Measurements from ENCODE around the gene HDAC9.
A peak's percentile ranks its signal among the peaks of the same experiment; 100 is the strongest.

HDAC9 gene

GRCh38 chr7:18638594-18639452 lies 143.3 kb downstream of the HDAC9 start:
- peaks cover 26% of the 10 kb centered on the region for H3K36me3 Mint-ChIP-seq
- H3K4me1 Mint-ChIP-seq = no peaks in the 10 kb centered on the region
- no peaks in the 10 kb centered on the region for H3K9me3 Mint-ChIP-seq
- H3K27ac Mint-ChIP-seq = peak overlapping the region; percentile 30
- ATAC-seq (ENCODE audit: low read depth) (no peak), DNase-seq (ENCODE audit: low spot score in 2 of 2) (no peak)
- no peak overlapping the region for H3K4me3 Mint-ChIP-seq
- no peaks in the 10 kb centered on the region for H3K27me3 Mint-ChIP-seq

GRCh38 chr7:18639711-18640110 lies 144.2 kb downstream of the HDAC9 start:
- no peaks in the 10 kb centered on the region for H3K27me3 Mint-ChIP-seq
- H3K27ac Mint-ChIP-seq = no peak overlapping the region
- no peak for ATAC-seq (ENCODE audit: low read depth)
- no peak overlapping the region for H3K4me3 Mint-ChIP-seq
- no peaks in the 10 kb centered on the region for H3K4me1 Mint-ChIP-seq
- H3K9me3 Mint-ChIP-seq = no peaks in the 10 kb centered on the region
- no peak for DNase-seq (ENCODE audit: low spot score in 2 of 2)
- peaks cover 25% of the 10 kb centered on the region for H3K36me3 Mint-ChIP-seq

GRCh38 chr7:18644981-18645380 lies 149.4 kb downstream of the HDAC9 start:
- H3K27ac Mint-ChIP-seq = peak overlapping the region; percentile 56
- H3K4me3 Mint-ChIP-seq = no peak overlapping the region
- ATAC-seq (ENCODE audit: low read depth) = no peak
- peaks cover 36% of the 10 kb centered on the region for H3K36me3 Mint-ChIP-seq
- DNase-seq (ENCODE audit: low spot score in 2 of 2) = no peak
- no peaks in the 10 kb centered on the region for H3K4me1 Mint-ChIP-seq
- H3K27me3 Mint-ChIP-seq = no peaks in the 10 kb centered on the region
- H3K9me3 Mint-ChIP-seq = no peaks in the 10 kb centered on the region

DNA sequence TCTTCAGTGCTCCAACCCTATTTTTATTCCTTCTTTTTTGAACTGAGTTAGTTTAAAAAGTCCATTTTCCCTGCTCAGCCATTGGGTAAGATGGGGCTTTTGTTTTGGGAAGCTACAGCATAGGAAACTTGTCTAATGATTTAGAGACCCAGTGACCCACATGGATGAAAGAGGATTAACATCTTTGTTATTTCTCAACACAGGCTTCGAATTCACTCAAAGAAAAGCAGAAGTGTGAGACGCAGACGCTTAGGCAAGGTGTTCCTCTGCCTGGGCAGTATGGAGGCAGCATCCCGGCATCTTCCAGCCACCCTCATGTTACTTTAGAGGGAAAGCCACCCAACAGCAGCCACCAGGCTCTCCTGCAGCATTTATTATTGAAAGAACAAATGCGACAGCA lies 152.0 kb downstream of the HDAC9 start:
- Mint-ChIP-seq H3K9me3 (no peaks in the 10 kb centered on the region), H3K4me3 (no peak overlapping the region), H3K27ac (no peak overlapping the region), H3K4me1 (no peaks in the 10 kb centered on the region), H3K36me3 (peaks cover 31% of the 10 kb centered on the region), H3K27me3 (no peaks in the 10 kb centered on the region)
- DNase-seq (ENCODE audit: low spot score in 2 of 2) (no peak), ATAC-seq (ENCODE audit: low read depth) (no peak)

DNA sequence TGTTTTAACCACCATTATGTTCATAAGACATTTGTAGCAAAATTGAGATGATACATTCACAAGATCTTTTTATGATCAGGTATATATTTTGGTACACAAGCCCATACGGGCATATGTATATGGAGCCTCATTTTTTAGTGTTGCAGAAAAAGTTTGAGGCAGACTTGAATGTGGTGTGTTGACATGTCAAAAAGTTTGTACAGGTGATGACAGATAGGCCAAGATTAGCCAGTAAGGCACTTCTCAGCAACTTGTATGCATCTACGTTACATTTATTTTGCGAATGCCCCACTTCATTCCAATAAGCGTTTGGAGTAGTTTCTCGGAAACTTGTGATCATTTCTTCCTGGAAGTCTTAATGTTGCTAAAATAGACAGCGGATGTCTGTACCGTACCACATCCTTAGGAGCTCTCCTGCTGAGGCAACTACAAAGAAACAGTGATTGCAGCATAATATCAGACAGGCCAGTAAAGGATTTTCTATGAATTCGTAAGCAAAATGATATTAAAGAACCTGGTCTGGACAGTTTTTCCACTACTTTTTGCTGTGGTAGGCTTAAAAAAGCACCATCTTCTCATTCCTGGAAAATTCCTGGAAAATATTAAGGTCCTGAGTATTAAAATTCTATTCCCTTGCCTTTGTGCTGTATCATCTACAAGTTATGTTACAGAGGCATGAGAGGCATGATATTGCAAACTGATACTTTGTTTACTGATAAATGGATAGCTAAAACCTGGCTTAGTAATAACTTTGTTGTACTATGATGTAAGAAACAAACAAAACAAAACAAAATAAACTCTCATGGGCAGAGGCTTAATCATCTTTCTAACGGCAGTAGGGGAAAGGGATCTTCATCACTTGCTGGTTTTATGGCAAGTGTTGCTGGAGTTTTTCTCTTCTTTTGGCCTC lies 153.6 kb downstream of the HDAC9 start:
- DNase-seq (ENCODE audit: low spot score in 2 of 2) = no peak
- peaks cover under 1% of the 10 kb centered on the region for H3K4me1 Mint-ChIP-seq
- H3K9me3 Mint-ChIP-seq = no peaks in the 10 kb centered on the region
- no peak overlapping the region for H3K4me3 Mint-ChIP-seq
- peaks cover 28% of the 10 kb centered on the region for H3K36me3 Mint-ChIP-seq
- H3K27me3 Mint-ChIP-seq = no peaks in the 10 kb centered on the region
- ATAC-seq (ENCODE audit: low read depth) = no peak
- H3K27ac Mint-ChIP-seq = no peak overlapping the region

DNA sequence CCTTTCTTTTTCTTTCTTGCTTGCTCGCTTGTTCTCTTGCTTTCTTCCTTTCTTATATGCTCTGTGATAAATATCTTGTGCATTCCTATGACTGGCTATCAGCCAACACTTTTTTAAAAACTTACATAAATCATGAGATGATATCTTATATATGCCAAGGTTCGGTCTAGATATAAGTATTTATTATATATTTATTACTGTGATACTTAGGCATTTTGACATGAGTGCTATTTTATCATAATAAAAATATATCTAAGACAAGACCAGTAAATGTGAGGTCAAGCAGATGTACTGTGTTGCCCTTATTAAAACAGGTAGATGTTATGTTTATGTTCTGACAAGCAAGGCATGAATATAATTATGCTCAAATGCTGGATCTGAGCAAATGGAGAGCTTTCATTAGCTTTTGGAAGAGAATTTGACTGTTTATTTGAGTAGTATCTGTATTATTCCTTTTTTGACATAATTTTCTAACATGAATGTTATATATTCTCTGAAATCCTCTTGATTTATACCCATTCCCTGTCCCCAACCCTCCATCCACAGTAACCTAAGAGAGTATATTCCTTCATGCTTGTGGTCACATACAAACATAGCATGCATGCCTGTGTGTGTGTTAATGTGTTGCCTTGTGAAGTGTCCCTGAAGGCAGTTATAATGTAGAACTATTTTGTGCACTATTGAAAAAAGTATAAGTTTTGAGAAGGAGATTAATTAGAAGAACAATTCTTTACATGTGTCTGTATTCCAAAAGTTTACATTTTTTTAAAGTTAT lies 158.0 kb downstream of the HDAC9 start:
- no peak overlapping the region for H3K27ac Mint-ChIP-seq
- no peak overlapping the region for H3K4me3 Mint-ChIP-seq
- H3K36me3 Mint-ChIP-seq = peaks cover 39% of the 10 kb centered on the region
- no peaks in the 10 kb centered on the region for H3K9me3 Mint-ChIP-seq
- DNase-seq (ENCODE audit: low spot score in 2 of 2) = no peak
- ATAC-seq (ENCODE audit: low read depth) = no peak
- no peaks in the 10 kb centered on the region for H3K27me3 Mint-ChIP-seq
- H3K4me1 Mint-ChIP-seq = peaks cover 21% of the 10 kb centered on the region

DNA sequence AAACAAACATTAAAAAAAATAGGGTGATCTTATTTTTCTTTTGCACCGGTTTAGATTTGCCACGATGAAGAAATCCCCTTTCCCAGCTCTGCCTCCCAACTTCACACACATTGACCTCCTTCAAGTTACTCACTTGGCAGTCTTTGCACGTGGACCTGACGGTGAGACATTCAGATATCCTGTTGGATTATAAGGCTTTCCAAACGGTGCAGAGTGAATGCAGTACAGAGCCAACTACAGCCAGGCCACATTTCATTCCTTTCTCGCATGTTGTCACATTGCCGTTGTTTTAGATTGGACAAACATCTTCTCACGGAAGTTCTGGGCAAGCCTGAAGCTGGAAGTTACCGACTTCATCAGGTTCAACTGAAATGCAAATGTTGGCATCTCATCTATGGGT lies 159.2 kb downstream of the HDAC9 start:
- Mint-ChIP-seq H3K4me3 (no peak overlapping the region), H3K4me1 (peaks cover 21% of the 10 kb centered on the region), H3K36me3 (peaks cover 33% of the 10 kb centered on the region), H3K9me3 (no peaks in the 10 kb centered on the region), H3K27me3 (no peaks in the 10 kb centered on the region), H3K27ac (no peak overlapping the region)
- DNase-seq (ENCODE audit: low spot score in 2 of 2) (no peak), ATAC-seq (ENCODE audit: low read depth) (no peak)

DNA sequence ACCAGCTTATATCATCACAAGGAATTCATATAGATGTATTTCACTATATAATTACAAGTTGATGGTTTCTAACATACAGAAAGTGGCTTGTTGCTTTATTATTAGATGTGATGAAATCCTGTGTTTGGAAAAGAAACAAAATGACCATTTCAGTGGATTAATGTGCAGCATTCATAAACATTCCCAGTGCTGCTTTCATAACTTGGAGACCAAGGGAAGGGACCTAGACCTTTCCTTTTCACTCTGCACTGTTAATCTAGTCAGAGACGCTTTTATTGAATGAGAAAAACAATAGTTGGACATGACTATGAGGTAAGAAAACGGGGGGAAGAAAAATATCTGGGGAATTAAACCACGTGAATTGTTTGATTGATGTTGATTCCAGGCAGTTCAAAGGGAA lies 160.0 kb downstream of the HDAC9 start:
- no peak overlapping the region for H3K4me3 Mint-ChIP-seq
- no peak for ATAC-seq (ENCODE audit: low read depth)
- H3K27me3 Mint-ChIP-seq = no peaks in the 10 kb centered on the region
- peaks cover 33% of the 10 kb centered on the region for H3K36me3 Mint-ChIP-seq
- H3K9me3 Mint-ChIP-seq = no peaks in the 10 kb centered on the region
- peaks cover 21% of the 10 kb centered on the region for H3K4me1 Mint-ChIP-seq
- H3K27ac Mint-ChIP-seq = peak overlapping the region; percentile 62
- DNase-seq (ENCODE audit: low spot score in 2 of 2) = no peak

DNA sequence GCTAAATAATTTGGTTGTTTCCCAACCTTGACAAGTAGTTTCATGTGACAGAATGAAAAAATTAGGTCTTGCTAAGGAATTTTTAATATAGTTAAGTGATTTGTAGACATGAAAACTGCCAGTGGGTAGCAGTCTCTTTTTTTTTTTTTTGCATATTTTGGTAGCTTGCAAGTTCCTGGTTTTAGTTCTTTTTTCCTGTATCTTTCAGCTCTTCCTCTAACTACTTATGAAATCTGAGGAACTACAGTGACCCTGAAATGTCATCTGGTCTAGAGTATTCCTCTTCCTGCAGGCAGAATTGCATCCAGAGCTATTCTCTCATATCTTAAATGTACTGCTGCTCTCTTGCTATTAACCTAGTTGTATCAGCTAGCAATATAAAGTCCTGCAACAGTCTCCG lies 160.4 kb downstream of the HDAC9 start:
- no peak for DNase-seq (ENCODE audit: low spot score in 2 of 2)
- Mint-ChIP-seq H3K9me3 (no peaks in the 10 kb centered on the region), H3K36me3 (peaks cover 36% of the 10 kb centered on the region), H3K4me3 (no peak overlapping the region), H3K27me3 (no peaks in the 10 kb centered on the region), H3K4me1 (peaks cover 21% of the 10 kb centered on the region), H3K27ac (peak overlapping the region; percentile 62)
- ATAC-seq (ENCODE audit: low read depth) = no peak

DNA sequence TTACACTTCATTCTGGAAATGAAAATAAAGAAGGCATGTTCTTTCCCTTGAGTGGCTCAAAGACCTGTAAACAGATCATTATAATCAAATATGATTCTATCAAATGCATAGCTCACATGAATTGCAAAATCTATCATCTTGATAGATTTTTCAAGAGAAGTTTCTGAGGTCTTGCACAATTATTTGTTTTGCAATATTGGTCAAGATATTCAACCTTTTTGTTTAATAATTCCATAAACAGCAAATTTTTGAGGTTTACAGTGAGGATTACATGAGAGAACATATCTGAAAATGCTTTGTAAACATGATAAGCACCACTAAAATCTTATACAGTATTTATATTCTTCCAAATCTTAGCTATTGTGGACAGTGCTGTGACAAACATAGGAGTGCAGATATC lies 160.8 kb downstream of the HDAC9 start:
- H3K4me1 Mint-ChIP-seq = peaks cover 21% of the 10 kb centered on the region
- H3K27ac Mint-ChIP-seq = peak overlapping the region; percentile 62
- H3K9me3 Mint-ChIP-seq = no peaks in the 10 kb centered on the region
- H3K27me3 Mint-ChIP-seq = no peaks in the 10 kb centered on the region
- H3K36me3 Mint-ChIP-seq = peaks cover 40% of the 10 kb centered on the region
- no peak for ATAC-seq (ENCODE audit: low read depth)
- no peak overlapping the region for H3K4me3 Mint-ChIP-seq
- no peak for DNase-seq (ENCODE audit: low spot score in 2 of 2)

GRCh38 chr7:18659746-18660145 lies 164.2 kb downstream of the HDAC9 start:
- Mint-ChIP-seq H3K9me3 (no peaks in the 10 kb centered on the region), H3K4me1 (peaks cover 17% of the 10 kb centered on the region)

GRCh38 chr7:18663321-18663720 lies 167.8 kb downstream of the HDAC9 start:
- no peaks in the 10 kb centered on the region for H3K9me3 Mint-ChIP-seq
- H3K27me3 Mint-ChIP-seq = no peaks in the 10 kb centered on the region
- no peak overlapping the region for H3K4me3 Mint-ChIP-seq

More at GRCh38 chr7:18659746-18660145, 164.2 kb downstream of the HDAC9 start:
- ATAC-seq (ENCODE audit: low read depth) (no peak), DNase-seq (ENCODE audit: low spot score in 2 of 2) (no peak)
- Mint-ChIP-seq H3K27ac (no peak overlapping the region), H3K36me3 (peaks cover 32% of the 10 kb centered on the region), H3K4me3 (no peak overlapping the region), H3K27me3 (no peaks in the 10 kb centered on the region)

GRCh38 chr7:18666107-18666728 lies 170.7 kb downstream of the HDAC9 start:
- Mint-ChIP-seq H3K36me3 (peaks cover 7% of the 10 kb centered on the region), H3K27me3 (no peaks in the 10 kb centered on the region), H3K9me3 (no peaks in the 10 kb centered on the region), H3K4me1 (peaks cover 6% of the 10 kb centered on the region), H3K4me3 (no peak overlapping the region), H3K27ac (no peak overlapping the region)
- ATAC-seq (ENCODE audit: low read depth) = peak; percentile 98
- peak; percentile 79 to 81 for DNase-seq (ENCODE audit: low spot score in 2 of 2)

More at GRCh38 chr7:18663321-18663720, 167.8 kb downstream of the HDAC9 start:
- H3K4me1 Mint-ChIP-seq = peaks cover 6% of the 10 kb centered on the region
- ATAC-seq (ENCODE audit: low read depth) = no peak
- H3K27ac Mint-ChIP-seq = no peak overlapping the region
- H3K36me3 Mint-ChIP-seq = peaks cover 15% of the 10 kb centered on the region
- DNase-seq (ENCODE audit: low spot score in 2 of 2) = no peak
